Measurements from ENCODE around the gene CLOCK. TPM values are rescaled to one million over a fixed set of nuclear protein-coding genes. Genes with fewer than 3 reads are reported as not detected.

Gene CLOCK
- total and polyA plus RNA-seq, 2 of the 13 experiments (the other 11 are each of a cell fraction or from before 2014, with no cell fraction given): 8.8 to 13.5 TPM

- TF ChIP-seq, protein P1, sequence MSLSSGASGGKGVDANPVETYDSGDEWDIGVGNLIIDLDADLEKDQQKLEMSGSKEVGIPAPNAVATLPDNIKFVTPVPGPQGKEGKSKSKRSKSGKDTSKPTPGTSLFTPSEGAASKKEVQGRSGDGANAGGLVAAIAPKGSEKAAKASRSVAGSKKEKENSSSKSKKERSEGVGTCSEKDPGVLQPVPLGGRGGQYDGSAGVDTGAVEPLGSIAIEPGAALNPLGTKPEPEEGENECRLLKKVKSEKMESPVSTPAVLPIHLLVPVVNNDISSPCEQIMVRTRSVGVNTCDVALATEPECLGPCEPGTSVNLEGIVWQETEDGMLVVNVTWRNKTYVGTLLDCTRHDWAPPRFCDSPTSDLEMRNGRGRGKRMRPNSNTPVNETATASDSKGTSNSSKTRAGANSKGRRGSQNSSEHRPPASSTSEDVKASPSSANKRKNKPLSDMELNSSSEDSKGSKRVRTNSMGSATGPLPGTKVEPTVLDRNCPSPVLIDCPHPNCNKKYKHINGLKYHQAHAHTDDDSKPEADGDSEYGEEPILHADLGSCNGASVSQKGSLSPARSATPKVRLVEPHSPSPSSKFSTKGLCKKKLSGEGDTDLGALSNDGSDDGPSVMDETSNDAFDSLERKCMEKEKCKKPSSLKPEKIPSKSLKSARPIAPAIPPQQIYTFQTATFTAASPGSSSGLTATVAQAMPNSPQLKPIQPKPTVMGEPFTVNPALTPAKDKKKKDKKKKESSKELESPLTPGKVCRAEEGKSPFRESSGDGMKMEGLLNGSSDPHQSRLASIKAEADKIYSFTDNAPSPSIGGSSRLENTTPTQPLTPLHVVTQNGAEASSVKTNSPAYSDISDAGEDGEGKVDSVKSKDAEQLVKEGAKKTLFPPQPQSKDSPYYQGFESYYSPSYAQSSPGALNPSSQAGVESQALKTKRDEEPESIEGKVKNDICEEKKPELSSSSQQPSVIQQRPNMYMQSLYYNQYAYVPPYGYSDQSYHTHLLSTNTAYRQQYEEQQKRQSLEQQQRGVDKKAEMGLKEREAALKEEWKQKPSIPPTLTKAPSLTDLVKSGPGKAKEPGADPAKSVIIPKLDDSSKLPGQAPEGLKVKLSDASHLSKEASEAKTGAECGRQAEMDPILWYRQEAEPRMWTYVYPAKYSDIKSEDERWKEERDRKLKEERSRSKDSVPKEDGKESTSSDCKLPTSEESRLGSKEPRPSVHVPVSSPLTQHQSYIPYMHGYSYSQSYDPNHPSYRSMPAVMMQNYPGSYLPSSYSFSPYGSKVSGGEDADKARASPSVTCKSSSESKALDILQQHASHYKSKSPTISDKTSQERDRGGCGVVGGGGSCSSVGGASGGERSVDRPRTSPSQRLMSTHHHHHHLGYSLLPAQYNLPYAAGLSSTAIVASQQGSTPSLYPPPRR (CRISPR knock-in tag; IDR thresholded peaks at IDR 0.05; ENCODE audit: borderline replicate concordance): peak; percentile 28; the same call in 1 of the 2 replicates
- TF ChIP-seq ZNF160 (CRISPR knock-in tag; IDR thresholded peaks at IDR 0.05) (no peak), KLF6 (CRISPR knock-in tag; IDR thresholded peaks at IDR 0.05) (0 out of 2 replicates have a peak, but pooled peaks have one; percentile 2), POLR2A (IDR thresholded peaks at IDR 0.05; ENCODE audit: insufficient read depth in 1 of 2, low read depth in 2 of 2, low read length in 2 of 2) (peak; percentile 50 to 53; a peak in 3 of 4 replicates), PHF20 (CRISPR knock-in tag; IDR thresholded peaks at IDR 0.05) (no peak), ZNF782 (CRISPR knock-in tag; IDR thresholded peaks at IDR 0.05; ENCODE audit: borderline replicate concordance) (no peak), ELF1 (CRISPR knock-in tag; IDR thresholded peaks at IDR 0.05) (peak; percentile 34; the same call in 1 of the 2 replicates), MYNN (CRISPR knock-in tag; IDR thresholded peaks at IDR 0.05; ENCODE audit: low read depth) (no peak), ZNF850 (CRISPR knock-in tag; conservative IDR thresholded peaks at IDR 0.05) (peak; percentile 77; the same call in 1 of the 2 replicates), ATF2 (CRISPR knock-in tag; IDR thresholded peaks at IDR 0.05) (peak; percentile 48; the same call in 1 of the 2 replicates), GATAD1 (CRISPR knock-in tag; IDR thresholded peaks at IDR 0.05) (peak; percentile 31), ZNF552 (CRISPR knock-in tag; IDR thresholded peaks at IDR 0.05; ENCODE audit: borderline replicate concordance) (no peak), AGO1 (IDR thresholded peaks at IDR 0.05; ENCODE audit: low read depth, low read length, poor library complexity, severe bottlenecking) (no peak), ZNF224 (CRISPR knock-in tag; IDR thresholded peaks at IDR 0.05) (peak; percentile 44; the same call in 1 of the 2 replicates), SOX6 (IDR thresholded peaks at IDR 0.05) (no peak), SOX6 (CRISPR knock-in tag; IDR thresholded peaks at IDR 0.05) (peak; percentile 50)
- TF ChIP-seq, protein P2, sequence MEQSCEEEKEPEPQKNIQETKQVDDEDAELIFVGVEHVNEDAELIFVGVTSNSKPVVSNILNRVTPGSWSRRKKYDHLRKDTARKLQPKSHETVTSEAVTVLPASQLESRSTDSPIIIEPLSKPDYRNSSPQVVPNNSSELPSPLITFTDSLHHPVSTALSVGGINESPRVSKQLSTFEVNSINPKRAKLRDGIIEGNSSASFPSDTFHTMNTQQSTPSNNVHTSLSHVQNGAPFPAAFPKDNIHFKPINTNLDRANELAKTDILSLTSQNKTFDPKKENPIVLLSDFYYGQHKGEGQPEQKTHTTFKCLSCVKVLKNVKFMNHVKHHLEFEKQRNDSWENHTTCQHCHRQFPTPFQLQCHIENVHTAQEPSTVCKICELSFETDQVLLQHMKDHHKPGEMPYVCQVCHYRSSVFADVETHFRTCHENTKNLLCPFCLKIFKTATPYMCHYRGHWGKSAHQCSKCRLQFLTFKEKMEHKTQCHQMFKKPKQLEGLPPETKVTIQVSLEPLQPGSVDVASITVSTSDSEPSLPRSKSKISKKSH (CRISPR knock-in tag; IDR thresholded peaks at IDR 0.05; ENCODE audit: borderline replicate concordance): peak; percentile 18; the same call in 1 of the 2 replicates
- TF ChIP-seq, protein P3, sequence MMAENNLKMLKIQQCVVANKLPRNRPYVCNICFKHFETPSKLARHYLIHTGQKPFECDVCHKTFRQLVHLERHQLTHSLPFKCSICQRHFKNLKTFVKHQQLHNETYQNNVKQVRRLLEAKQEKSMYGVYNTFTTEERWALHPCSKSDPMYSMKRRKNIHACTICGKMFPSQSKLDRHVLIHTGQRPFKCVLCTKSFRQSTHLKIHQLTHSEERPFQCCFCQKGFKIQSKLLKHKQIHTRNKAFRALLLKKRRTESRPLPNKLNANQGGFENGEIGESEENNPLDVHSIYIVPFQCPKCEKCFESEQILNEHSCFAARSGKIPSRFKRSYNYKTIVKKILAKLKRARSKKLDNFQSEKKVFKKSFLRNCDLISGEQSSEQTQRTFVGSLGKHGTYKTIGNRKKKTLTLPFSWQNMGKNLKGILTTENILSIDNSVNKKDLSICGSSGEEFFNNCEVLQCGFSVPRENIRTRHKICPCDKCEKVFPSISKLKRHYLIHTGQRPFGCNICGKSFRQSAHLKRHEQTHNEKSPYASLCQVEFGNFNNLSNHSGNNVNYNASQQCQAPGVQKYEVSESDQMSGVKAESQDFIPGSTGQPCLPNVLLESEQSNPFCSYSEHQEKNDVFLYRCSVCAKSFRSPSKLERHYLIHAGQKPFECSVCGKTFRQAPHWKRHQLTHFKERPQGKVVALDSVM (CRISPR knock-in tag; IDR thresholded peaks at IDR 0.05): peak; percentile 35; the same call in 1 of the 2 replicates
These were observed at the start of gene CLOCK (continued) for GRCh38 chr4:55546756-55547465.
